ENCODE measurements around the gene HNRNPLL.

HNRNPLL gene

GRCh38 chr2:38561691-38562090 lies 41.0 kb downstream of the HNRNPLL start:
- Histone ChIP-seq H3K4me3 (ENCODE audit: low read length, poor library complexity, severe bottlenecking) (no peak overlapping the region), H3K27me3 (ENCODE audit: insufficient read depth, low read length, poor library complexity, severe bottlenecking) (no peaks in the 10 kb centered on the region), H4K20me1 (ENCODE audit: insufficient read depth, low read length, poor library complexity, severe bottlenecking) (no peaks in the 10 kb centered on the region), H3K9me2 (replicated peaks; ENCODE audit: low read depth, low read length) (no peaks in the 10 kb centered on the region), H3K4me2 (ENCODE audit: low read depth, low read length, poor library complexity, severe bottlenecking) (no peak overlapping the region), H2AFZ (ENCODE audit: low read length) (no peak overlapping the region), H3K9me3 (ENCODE audit: insufficient read depth, low read depth, low read length) (no peaks in the 10 kb centered on the region), H3K9ac (ENCODE audit: low read depth, low read length, poor library complexity, severe bottlenecking) (no peak overlapping the region), H3K36me3 (ENCODE audit: insufficient read depth, low read length) (peaks cover 34% of the 10 kb centered on the region), H3K79me2 (ENCODE audit: insufficient read depth, low read length) (no peaks in the 10 kb centered on the region), H3F3A (ENCODE audit: low read depth) (no peaks in the 10 kb centered on the region), H3K4me1 (ENCODE audit: insufficient read depth, low read length, poor library complexity, severe bottlenecking) (no peaks in the 10 kb centered on the region)
- TF ChIP-seq EZH2phosphoT487 (IDR thresholded peaks at IDR 0.05; ENCODE audit: borderline replicate concordance) (no peak), CTCF (conservative IDR thresholded peaks at IDR 0.05; ENCODE audit: low read length) (no peak)

DNA sequence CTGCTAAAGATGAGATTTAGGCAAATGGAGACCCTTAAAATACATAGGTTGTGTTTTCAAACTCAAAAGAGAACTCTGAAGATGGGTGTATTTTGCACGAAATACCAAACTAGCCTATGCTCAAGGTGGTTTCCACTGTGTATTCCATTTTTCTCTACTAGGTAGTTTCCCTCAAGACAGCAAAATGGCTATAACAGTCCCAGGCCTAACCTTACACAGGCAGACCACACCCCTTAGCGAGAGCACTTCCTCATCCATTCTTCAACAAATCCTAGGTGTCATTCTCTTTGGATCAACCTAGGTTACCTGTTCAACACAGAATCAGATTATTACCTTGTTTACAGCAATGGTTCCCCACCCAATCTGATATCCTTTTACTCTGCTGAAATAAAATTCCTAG lies 42.6 kb downstream of the HNRNPLL start:
- Histone ChIP-seq H4K20me1 (ENCODE audit: insufficient read depth, low read length, poor library complexity, severe bottlenecking) (no peaks in the 10 kb centered on the region), H3K36me3 (ENCODE audit: insufficient read depth, low read length) (peaks cover 25% of the 10 kb centered on the region), H2AFZ (ENCODE audit: low read length) (no peak overlapping the region), H3K4me2 (ENCODE audit: low read depth, low read length, poor library complexity, severe bottlenecking) (no peak overlapping the region), H3K4me1 (ENCODE audit: insufficient read depth, low read length, poor library complexity, severe bottlenecking) (no peaks in the 10 kb centered on the region), H3F3A (ENCODE audit: low read depth) (no peaks in the 10 kb centered on the region), H3K9me3 (ENCODE audit: insufficient read depth, low read depth, low read length) (no peaks in the 10 kb centered on the region), H3K27me3 (ENCODE audit: insufficient read depth, low read length, poor library complexity, severe bottlenecking) (no peaks in the 10 kb centered on the region), H3K9ac (ENCODE audit: low read depth, low read length, poor library complexity, severe bottlenecking) (no peak overlapping the region), H3K4me3 (ENCODE audit: low read length, poor library complexity, severe bottlenecking) (no peak overlapping the region), H3K79me2 (ENCODE audit: insufficient read depth, low read length) (no peaks in the 10 kb centered on the region), H3K9me2 (replicated peaks; ENCODE audit: low read depth, low read length) (no peaks in the 10 kb centered on the region)
- TF ChIP-seq CTCF (conservative IDR thresholded peaks at IDR 0.05; ENCODE audit: low read length) (no peak), EZH2phosphoT487 (IDR thresholded peaks at IDR 0.05; ENCODE audit: borderline replicate concordance) (no peak)

- no peak for TF ChIP-seq EZH2phosphoT487 (IDR thresholded peaks at IDR 0.05; ENCODE audit: borderline replicate concordance)
- no peak for TF ChIP-seq CTCF (conservative IDR thresholded peaks at IDR 0.05; ENCODE audit: low read length)
Observed at GRCh38 chr2:38557981-38558380, 44.7 kb downstream of the HNRNPLL start.

More at GRCh38 chr2:38557981-38558380, 44.7 kb downstream of the HNRNPLL start:
- Histone ChIP-seq H2AFZ (ENCODE audit: low read length) (no peak overlapping the region), H3K4me3 (ENCODE audit: low read length, poor library complexity, severe bottlenecking) (no peak overlapping the region), H3F3A (ENCODE audit: low read depth) (no peaks in the 10 kb centered on the region), H3K9me2 (replicated peaks; ENCODE audit: low read depth, low read length) (no peaks in the 10 kb centered on the region), H4K20me1 (ENCODE audit: insufficient read depth, low read length, poor library complexity, severe bottlenecking) (no peaks in the 10 kb centered on the region), H3K4me1 (ENCODE audit: insufficient read depth, low read length, poor library complexity, severe bottlenecking) (peaks cover 2% of the 10 kb centered on the region), H3K9me3 (ENCODE audit: insufficient read depth, low read depth, low read length) (no peaks in the 10 kb centered on the region), H3K4me2 (ENCODE audit: low read depth, low read length, poor library complexity, severe bottlenecking) (no peak overlapping the region), H3K27me3 (ENCODE audit: insufficient read depth, low read length, poor library complexity, severe bottlenecking) (no peaks in the 10 kb centered on the region), H3K79me2 (ENCODE audit: insufficient read depth, low read length) (no peaks in the 10 kb centered on the region), H3K9ac (ENCODE audit: low read depth, low read length, poor library complexity, severe bottlenecking) (no peak overlapping the region), H3K36me3 (ENCODE audit: insufficient read depth, low read length) (peaks cover 15% of the 10 kb centered on the region; the same call in 1 of the 2 replicates)

All from Loucy (cell line).